Measurements from ENCODE around the gene GDPD3.
A peak's percentile ranks its signal among the peaks of the same experiment; 100 is the strongest.

Gene GDPD3

GRCh38 chr16:30054959-30055553 lies 58.3 kb downstream of the GDPD3 start:
- DNase-seq (ENCODE audit: low spot score): peak; percentile 43
